Trophoblast cell (in vitro differentiated cells and primary cell): ENCODE measurements around the gene ECM1.

Experiments used
- DNase-seq, 2 donors: peaks; one replicate each; pipeline ENCODE4 v3.0.0-alpha.2; 2016
- H2AFZ ChIP-seq: 2 replicates; pipeline ENCODE4 v1.6.1; 2013; ENCODE audit warnings: low read length, moderate library complexity, mild to moderate bottlenecking; ENCODE audit not compliant: insufficient read depth, poor library complexity
- H2AK5ac ChIP-seq: 2 replicates; pipeline ENCODE4 v1.6.1; 2013; ENCODE audit warnings: mild to moderate bottlenecking, low read length
- H2BK120ac ChIP-seq: 2 replicates; pipeline ENCODE4 v1.6.1; 2013; ENCODE audit warnings: low read length, mild to moderate bottlenecking, moderate library complexity; ENCODE audit not compliant: insufficient read depth, poor library complexity
- H2BK12ac ChIP-seq: 2 replicates; pipeline ENCODE4 v1.6.1; 2013; ENCODE audit warnings: mild to moderate bottlenecking, low read length, moderate library complexity
- H2BK5ac ChIP-seq: 2 replicates; pipeline ENCODE4 v1.6.1; 2013; ENCODE audit warnings: low read length, low read depth, moderate library complexity, mild to moderate bottlenecking; ENCODE audit not compliant: poor library complexity
- H3K14ac ChIP-seq: 2 replicates; pipeline ENCODE4 v1.6.1; 2013; ENCODE audit warnings: mild to moderate bottlenecking, low read length
- H3K18ac ChIP-seq: 2 replicates; pipeline ENCODE4 v1.6.1; 2013; ENCODE audit warnings: mild to moderate bottlenecking, low read length
- H3K23ac ChIP-seq: 2 replicates; pipeline ENCODE4 v1.6.1; 2013; ENCODE audit warnings: low read length
- H3K27ac ChIP-seq: 2 replicates; pipeline ENCODE4 v1.5.1; 2013; ENCODE audit warnings: low read depth, mild to moderate bottlenecking, inconsistent platforms, low read length, moderate library complexity
- H3K27me3 ChIP-seq: 2 replicates; pipeline ENCODE4 v1.6.1; 2013; ENCODE audit warnings: inconsistent platforms, mild to moderate bottlenecking, low read length, moderate library complexity; ENCODE audit not compliant: insufficient read depth
- H3K36me3 ChIP-seq, 2 experiments: 1 replicate in 1 of 2; 2 replicates in 1 of 2; pipeline ENCODE4 v1.6.1; 2013; ENCODE audit warnings: low read length in 2 of 2, mild to moderate bottlenecking in 2 of 2, moderate library complexity in 1 of 2; ENCODE audit not compliant: insufficient read depth in 2 of 2, control insufficient read depth in 1 of 2
- H3K4ac ChIP-seq: 2 replicates; pipeline ENCODE4 v1.6.1; 2013; ENCODE audit warnings: low read depth, mild to moderate bottlenecking, low read length, moderate library complexity
- H3K4me1 ChIP-seq, 2 experiments: 1 replicate in 1 of 2; 2 replicates in 1 of 2; pipeline ENCODE4 v1.6.1; 2013; ENCODE audit warnings: low read length in 2 of 2, mild to moderate bottlenecking in 2 of 2, moderate library complexity in 1 of 2; ENCODE audit not compliant: insufficient read depth in 2 of 2, control insufficient read depth in 1 of 2
- H3K4me2 ChIP-seq: 2 replicates; pipeline ENCODE4 v1.6.1; 2013; ENCODE audit warnings: inconsistent platforms, mild to moderate bottlenecking, low read length, moderate library complexity
- H3K4me3 ChIP-seq: 2 replicates; pipeline ENCODE4 v1.5.1; 2013; ENCODE audit warnings: mild to moderate bottlenecking, low read depth, low read length, inconsistent platforms
- H3K79me1 ChIP-seq: one replicate; pipeline ENCODE4 v1.6.1; 2013; ENCODE audit warnings: low read length
- H3K79me2 ChIP-seq: 2 replicates; pipeline ENCODE4 v1.6.1; 2013; ENCODE audit warnings: low read length, mild to moderate bottlenecking; ENCODE audit not compliant: control insufficient read depth, insufficient read depth, poor library complexity
- H3K9ac ChIP-seq: 2 replicates; pipeline ENCODE4 v1.6.1; 2013; ENCODE audit warnings: mild to moderate bottlenecking, low read length
- H3K9me3 ChIP-seq: 2 replicates; pipeline ENCODE4 v1.6.1; 2013; ENCODE audit warnings: low read depth, mild to moderate bottlenecking, control low read depth, inconsistent platforms, low read length; ENCODE audit not compliant: insufficient read depth
- H4K12ac ChIP-seq: 2 replicates; pipeline ENCODE4 v1.6.1; 2013; ENCODE audit warnings: low read depth, mild to moderate bottlenecking, low read length, moderate library complexity
- H4K8ac ChIP-seq: 2 replicates; pipeline ENCODE4 v1.6.1; 2013; ENCODE audit warnings: low read depth, mild to moderate bottlenecking, low read length, moderate library complexity
- H4K91ac ChIP-seq: one replicate; pipeline ENCODE4 v1.6.1; 2013; ENCODE audit warnings: low read depth, mild to moderate bottlenecking, low read length, moderate library complexity
- WGBS: extraction: QIAGEN DNeasy Blood & Tissue Kit; methylation state at CpG from one replicate; pipeline ENCODE4 v1.1.7; 2013; ENCODE audit warnings: missing lambda C conversion rate; ENCODE audit not compliant: insufficient read length, insufficient coverage; ENCODE audit errors: extremely low coverage; 5-methylcytosine and 5-hydroxymethylcytosine counted together

ECM1 gene

GRCh38 chr1:150543500-150544143 is 35.7 kb downstream of the ECM1 start:
- Histone ChIP-seq H3K27me3 (no peaks in the 10 kb centered on the region), H3K14ac (no peak overlapping the region), H3K36me3 (no peaks in the 10 kb centered on the region), H3K9me3 (no peaks in the 10 kb centered on the region), H3K4me2 (no peak overlapping the region), H3K79me2 (peaks cover under 1% of the 10 kb centered on the region), H3K9ac (no peak overlapping the region), H2AK5ac (no peak overlapping the region), H3K4ac (no peak overlapping the region), H2BK120ac (no peak overlapping the region), H4K12ac (no peak overlapping the region), H2AFZ (no peak overlapping the region), H2BK5ac (no peak overlapping the region), H3K4me3 (no peak overlapping the region), H2BK12ac (no peak overlapping the region), H3K4me1 (peaks cover 2 to 3% of the 10 kb centered on the region in 2 experiments), H4K8ac (no peak overlapping the region), H3K79me1 (peaks cover 4% of the 10 kb centered on the region), H3K18ac (no peak overlapping the region), H3K27ac (no peak overlapping the region), H3K23ac (peak overlapping the region; percentile 82), H4K91ac (no peak overlapping the region)
- WGBS = no CpG with 5 or more reads among the region's 13 CpGs
- no peak for DNase-seq

DNA sequence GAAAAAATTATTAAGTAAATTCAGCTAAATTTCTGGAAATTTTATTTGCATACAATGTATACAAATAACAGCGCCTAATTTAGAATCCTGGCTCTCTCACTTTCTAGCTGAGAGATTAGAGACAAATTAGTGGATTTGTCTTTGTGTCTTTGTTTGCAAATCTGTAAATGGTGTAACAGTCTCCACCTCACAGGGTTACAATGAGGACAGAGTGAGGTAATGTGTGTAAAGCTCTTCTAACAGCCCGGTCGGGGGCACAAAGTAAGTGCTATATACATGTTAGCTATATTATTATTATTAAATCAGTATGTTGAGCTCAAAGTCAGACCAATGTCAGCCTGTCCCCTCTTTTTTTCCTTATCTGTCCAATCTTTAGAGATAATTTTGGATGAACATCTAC is 36.3 kb downstream of the ECM1 start:
- H3K36me3 ChIP-seq = no peaks in the 10 kb centered on the region
- H4K91ac ChIP-seq = no peak overlapping the region
- no CpG with 5 or more reads among the region's 3 CpGs for WGBS
- no peak overlapping the region for H3K14ac ChIP-seq
- H4K8ac ChIP-seq = no peak overlapping the region
- H2AK5ac ChIP-seq = no peak overlapping the region
- peaks cover 6% of the 10 kb centered on the region for H3K79me1 ChIP-seq
- no peak overlapping the region for H2BK120ac ChIP-seq
- H3K18ac ChIP-seq = no peak overlapping the region
- no peaks in the 10 kb centered on the region for H3K9me3 ChIP-seq
- DNase-seq = no peak
- H2BK5ac ChIP-seq = no peak overlapping the region
- no peak overlapping the region for H3K23ac ChIP-seq
- H3K27me3 ChIP-seq = no peaks in the 10 kb centered on the region
- H3K9ac ChIP-seq = no peak overlapping the region
- H2AFZ ChIP-seq = no peak overlapping the region
- H3K4me1 ChIP-seq = peaks cover 0 to 2% of the 10 kb centered on the region in 2 experiments
- H3K4ac ChIP-seq = no peak overlapping the region
- H3K4me2 ChIP-seq = no peak overlapping the region
- no peak overlapping the region for H2BK12ac ChIP-seq
- H3K4me3 ChIP-seq = no peak overlapping the region
- H3K27ac ChIP-seq = no peak overlapping the region
- H4K12ac ChIP-seq = no peak overlapping the region
- peaks cover 4% of the 10 kb centered on the region for H3K79me2 ChIP-seq

GRCh38 chr1:150545486-150546032 is 37.6 kb downstream of the ECM1 start:
- no peak overlapping the region for H4K8ac ChIP-seq
- H2BK12ac ChIP-seq = no peak overlapping the region
- H3K4me2 ChIP-seq = no peak overlapping the region
- no peak overlapping the region for H3K18ac ChIP-seq
- no peak overlapping the region for H4K12ac ChIP-seq
- WGBS = no CpG with 5 or more reads among the region's 6 CpGs
- H3K79me1 ChIP-seq = peaks cover 16% of the 10 kb centered on the region
- no peak overlapping the region for H2AK5ac ChIP-seq
- H3K4me1 ChIP-seq = peaks cover 9 to 13% of the 10 kb centered on the region in 2 experiments
- H4K91ac ChIP-seq = no peak overlapping the region
- no peak overlapping the region for H2AFZ ChIP-seq
- H3K4ac ChIP-seq = no peak overlapping the region
- H3K27ac ChIP-seq = no peak overlapping the region
- H3K36me3 ChIP-seq = no peaks in the 10 kb centered on the region
- H3K14ac ChIP-seq = no peak overlapping the region
- no peaks in the 10 kb centered on the region for H3K9me3 ChIP-seq
- H2BK5ac ChIP-seq = no peak overlapping the region
- DNase-seq = no peak
- H3K4me3 ChIP-seq = no peak overlapping the region
- no peak overlapping the region for H3K9ac ChIP-seq
- no peak overlapping the region for H3K23ac ChIP-seq
- H3K27me3 ChIP-seq = no peaks in the 10 kb centered on the region
- peaks cover 7% of the 10 kb centered on the region for H3K79me2 ChIP-seq
- no peak overlapping the region for H2BK120ac ChIP-seq

DNA sequence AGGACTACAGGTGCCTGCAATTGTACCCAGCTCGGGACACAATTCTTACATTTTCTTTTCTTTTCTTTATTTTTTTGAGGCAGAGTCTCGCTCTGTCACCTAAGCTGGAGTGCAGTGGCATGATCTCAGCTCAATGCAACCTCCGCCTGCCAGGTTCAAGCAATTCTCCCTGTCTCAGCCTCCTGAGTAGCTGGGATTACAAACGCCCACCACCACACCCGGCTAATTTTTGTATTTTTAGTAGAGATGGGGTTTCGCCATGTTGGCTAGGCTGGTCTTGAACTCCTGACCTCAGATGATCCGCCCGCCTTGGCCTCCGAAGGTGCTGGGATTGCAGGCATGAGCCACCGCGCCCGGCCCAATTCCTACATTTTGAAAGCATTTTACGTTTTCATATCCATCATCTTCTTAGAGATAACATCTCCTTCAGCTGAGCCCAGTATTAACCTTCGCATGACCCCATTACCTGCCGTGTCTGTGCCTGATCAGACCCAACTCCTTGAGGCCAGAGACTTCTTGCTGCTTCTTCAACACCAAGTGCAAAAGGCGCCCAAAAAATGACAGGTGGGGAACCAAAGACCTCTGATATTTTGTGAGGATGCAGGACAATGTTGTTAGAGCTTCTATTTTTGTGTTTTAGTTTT is 38.5 kb downstream of the ECM1 start:
- no peak overlapping the region for H2AK5ac ChIP-seq
- no peak overlapping the region for H3K4me3 ChIP-seq
- no peak overlapping the region for H2AFZ ChIP-seq
- no peak overlapping the region for H4K12ac ChIP-seq
- no peak overlapping the region for H3K9ac ChIP-seq
- no peak overlapping the region for H3K23ac ChIP-seq
- H3K79me2 ChIP-seq = peaks cover 7% of the 10 kb centered on the region
- no peak overlapping the region for H3K4ac ChIP-seq
- no peak overlapping the region for H2BK120ac ChIP-seq
- H3K79me1 ChIP-seq = peaks cover 22% of the 10 kb centered on the region
- no CpG with 5 or more reads among the region's 16 CpGs for WGBS
- H3K27ac ChIP-seq = no peak overlapping the region
- no peaks in the 10 kb centered on the region for H3K36me3 ChIP-seq
- H4K91ac ChIP-seq = no peak overlapping the region
- H2BK12ac ChIP-seq = no peak overlapping the region
- H3K4me2 ChIP-seq = no peak overlapping the region
- no peaks in the 10 kb centered on the region for H3K27me3 ChIP-seq
- no peak for DNase-seq
- H3K14ac ChIP-seq = no peak overlapping the region
- H3K18ac ChIP-seq = no peak overlapping the region
- peaks cover 17 to 21% of the 10 kb centered on the region in 2 experiments for H3K4me1 ChIP-seq
- no peaks in the 10 kb centered on the region for H3K9me3 ChIP-seq
- no peak overlapping the region for H2BK5ac ChIP-seq
- no peak overlapping the region for H4K8ac ChIP-seq
